Panc1 (cell line): Measurements from ENCODE around the gene CCDC127. TPM values are rescaled to one million over a fixed set of nuclear protein-coding genes. Genes with fewer than 3 reads are reported as not detected.

Source experiments
- ATAC-seq: fragments of 200-7000 bp; cut with Tn5 transposase; 2 replicates; pipeline ENCODE4 v1.9.1; 2020; ENCODE audit warnings: mild to moderate bottlenecking, moderate library complexity
- BruUV-seq: library from RNA; stranded (reverse); fragments of 400-500 nt; replicated peaks from 2 replicates; lab custom pipeline; 2021; lab: Mats Ljungman, UMichigan
- CTCF ChIA-PET: fragments of 300-600 bp; sonication (Branson Sonifier 250); formaldehyde crosslinking; loops from one replicate; lab custom pipeline; 2022; ENCODE audit warnings: antibody characterized with exemption; lab: Charles Lee
- POLR2A ChIA-PET: fragments of 300-600 bp; sonication (Branson Sonifier 250); formaldehyde crosslinking; loops from one replicate; lab custom pipeline; 2022; ENCODE audit warnings: antibody characterized with exemption; lab: Charles Lee
- DNase-seq: peaks from one replicate; pipeline ENCODE4 v3.0.0-alpha.2; 2010; ENCODE audit warnings: low read depth, low spot score
- H3K27ac ChIP-seq: 2 replicates; pipeline ENCODE4 v1.5.1; 2011; ENCODE audit warnings: mild to moderate bottlenecking, low read length, inconsistent platforms
- H3K27me3 ChIP-seq: fragments of 200-500 bp; sonication (Bioruptor generic); 2 replicates; pipeline ENCODE4 v1.6.0; 2014; ENCODE audit warnings: low read length, inconsistent platforms; ENCODE audit not compliant: control insufficient read depth, insufficient read depth
- H3K36me3 ChIP-seq: fragments of 200-500 bp; sonication (Bioruptor generic); 2 replicates; pipeline ENCODE4 v1.5.1; 2014; ENCODE audit warnings: inconsistent platforms, mild to moderate bottlenecking, low read length, moderate library complexity; ENCODE audit not compliant: control insufficient read depth, insufficient read depth
- H3K4me1 ChIP-seq: 2 replicates; pipeline ENCODE4 v1.5.1; 2011; ENCODE audit warnings: inconsistent platforms, mild to moderate bottlenecking, low read length, moderate library complexity; ENCODE audit not compliant: control insufficient read depth, insufficient read depth
- H3K4me3 ChIP-seq, 2 experiments: 2 replicates each; pipeline ENCODE4 v1.5.1; 2011 to 2012; ENCODE audit warnings: low read depth in 2 of 2, low read length in 2 of 2, mild to moderate bottlenecking in 2 of 2, inconsistent platforms in 1 of 2, moderate library complexity in 1 of 2
- H3K9me3 ChIP-seq: fragments of 200-500 bp; sonication (Bioruptor generic); 2 replicates; pipeline ENCODE4 v1.5.1; 2014; ENCODE audit warnings: low read depth, mild to moderate bottlenecking, inconsistent platforms, low read length, moderate library complexity; ENCODE audit not compliant: control insufficient read depth, insufficient read depth
- POLR2AphosphoS5 ChIP-seq: IDR thresholded peaks from 2 replicates; pipeline ENCODE4 v1.6.1; 2012; ENCODE audit warnings: mild to moderate bottlenecking, low read depth, low read length, moderate library complexity
- SIN3A ChIP-seq: IDR thresholded peaks from 2 replicates; pipeline ENCODE4 v1.6.1; 2012; ENCODE audit warnings: low read depth, mild to moderate bottlenecking, low read length, moderate library complexity, borderline replicate concordance; ENCODE audit not compliant: insufficient read depth
- TCF7L2 ChIP-seq: IDR thresholded peaks from 2 replicates; pipeline ENCODE4 v1.6.1; 2011; ENCODE audit warnings: mild to moderate bottlenecking, low read depth, low read length, inconsistent platforms
- in situ Hi-C: cut with HindIII; loops from 2 replicates; pipeline ENCODE4 v1.10.0; 2016; ENCODE audit warnings: low sequenced_read_pairs, low pct_unique_long_range_greater_than_20kb
- intact Hi-C: fragments of 100-400 bp; cut with micrococcal nuclease; formaldehyde crosslinking; loops from one replicate; pipeline ENCODE4 v1.10.0; 2022; ENCODE audit not compliant: unreplicated experiment
- total RNA-seq: library from RNA; stranded (reverse); gene quantifications from one replicate; pipeline ENCODE4 v1.2.1, GENCODE V29; 2021; ENCODE audit not compliant: unreplicated experiment
- TF ChIP-seq, protein P1 (sequence below), 2 experiments: IDR thresholded peaks; 2 replicates each; pipeline ENCODE4 v1.6.1; 2011 to 2012; ENCODE audit warnings: low read depth in 2 of 2, control low read depth in 1 of 2, low read length in 1 of 2, mild to moderate bottlenecking in 1 of 2, moderate library complexity in 1 of 2; ENCODE audit not compliant: insufficient read depth in 1 of 2
- TF ChIP-seq, protein P2 (sequence below): fragments of 450-650 bp; IDR thresholded peaks from 2 replicates; pipeline ENCODE4 v1.5.1; 2017; ENCODE audit warnings: mild to moderate bottlenecking

CCDC127 gene
- total RNA-seq, 1 experiment from 2014 or later: 8.1 TPM

DNA sequence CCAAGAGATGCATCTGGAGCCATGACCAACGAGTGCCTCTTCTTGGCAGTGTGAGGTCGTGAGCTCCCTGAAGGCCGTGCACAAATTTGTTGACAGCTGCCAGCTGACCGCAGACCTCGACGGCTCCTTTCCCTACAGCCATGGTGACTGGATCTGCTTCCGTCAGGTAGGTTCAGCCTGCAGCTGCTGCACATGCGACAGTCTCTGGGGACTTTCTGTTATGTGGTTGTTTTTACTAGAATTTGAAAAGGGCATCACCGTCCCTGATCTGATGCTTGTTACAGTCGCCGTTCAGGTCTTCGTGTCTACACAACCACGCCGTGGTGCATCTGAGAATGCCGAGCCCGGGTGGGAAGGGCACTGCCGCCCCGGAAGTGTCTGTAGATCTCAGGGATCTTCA lies 63.1 kb downstream of the CCDC127 start:
- no peaks in the 10 kb centered on the region for H3K36me3 ChIP-seq
- no TSS peak for BruUV-seq
- H3K27me3 ChIP-seq: no peaks in the 10 kb centered on the region
- ChIA-PET POLR2A (no interaction called here), CTCF (no interaction called here)
- H3K4me1 ChIP-seq: no peaks in the 10 kb centered on the region; the same call in 1 of the 2 replicates
- no peak for ATAC-seq
- in situ Hi-C loops (no loop called here), intact Hi-C loops (no loop called here)
- TF ChIP-seq, protein P1, sequence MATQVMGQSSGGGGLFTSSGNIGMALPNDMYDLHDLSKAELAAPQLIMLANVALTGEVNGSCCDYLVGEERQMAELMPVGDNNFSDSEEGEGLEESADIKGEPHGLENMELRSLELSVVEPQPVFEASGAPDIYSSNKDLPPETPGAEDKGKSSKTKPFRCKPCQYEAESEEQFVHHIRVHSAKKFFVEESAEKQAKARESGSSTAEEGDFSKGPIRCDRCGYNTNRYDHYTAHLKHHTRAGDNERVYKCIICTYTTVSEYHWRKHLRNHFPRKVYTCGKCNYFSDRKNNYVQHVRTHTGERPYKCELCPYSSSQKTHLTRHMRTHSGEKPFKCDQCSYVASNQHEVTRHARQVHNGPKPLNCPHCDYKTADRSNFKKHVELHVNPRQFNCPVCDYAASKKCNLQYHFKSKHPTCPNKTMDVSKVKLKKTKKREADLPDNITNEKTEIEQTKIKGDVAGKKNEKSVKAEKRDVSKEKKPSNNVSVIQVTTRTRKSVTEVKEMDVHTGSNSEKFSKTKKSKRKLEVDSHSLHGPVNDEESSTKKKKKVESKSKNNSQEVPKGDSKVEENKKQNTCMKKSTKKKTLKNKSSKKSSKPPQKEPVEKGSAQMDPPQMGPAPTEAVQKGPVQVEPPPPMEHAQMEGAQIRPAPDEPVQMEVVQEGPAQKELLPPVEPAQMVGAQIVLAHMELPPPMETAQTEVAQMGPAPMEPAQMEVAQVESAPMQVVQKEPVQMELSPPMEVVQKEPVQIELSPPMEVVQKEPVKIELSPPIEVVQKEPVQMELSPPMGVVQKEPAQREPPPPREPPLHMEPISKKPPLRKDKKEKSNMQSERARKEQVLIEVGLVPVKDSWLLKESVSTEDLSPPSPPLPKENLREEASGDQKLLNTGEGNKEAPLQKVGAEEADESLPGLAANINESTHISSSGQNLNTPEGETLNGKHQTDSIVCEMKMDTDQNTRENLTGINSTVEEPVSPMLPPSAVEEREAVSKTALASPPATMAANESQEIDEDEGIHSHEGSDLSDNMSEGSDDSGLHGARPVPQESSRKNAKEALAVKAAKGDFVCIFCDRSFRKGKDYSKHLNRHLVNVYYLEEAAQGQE (IDR thresholded peaks at IDR 0.05; ENCODE audit: insufficient read depth in 1 of 2, low read depth in 2 of 2, low read length in 1 of 2): no peak
- TF ChIP-seq, protein P2, sequence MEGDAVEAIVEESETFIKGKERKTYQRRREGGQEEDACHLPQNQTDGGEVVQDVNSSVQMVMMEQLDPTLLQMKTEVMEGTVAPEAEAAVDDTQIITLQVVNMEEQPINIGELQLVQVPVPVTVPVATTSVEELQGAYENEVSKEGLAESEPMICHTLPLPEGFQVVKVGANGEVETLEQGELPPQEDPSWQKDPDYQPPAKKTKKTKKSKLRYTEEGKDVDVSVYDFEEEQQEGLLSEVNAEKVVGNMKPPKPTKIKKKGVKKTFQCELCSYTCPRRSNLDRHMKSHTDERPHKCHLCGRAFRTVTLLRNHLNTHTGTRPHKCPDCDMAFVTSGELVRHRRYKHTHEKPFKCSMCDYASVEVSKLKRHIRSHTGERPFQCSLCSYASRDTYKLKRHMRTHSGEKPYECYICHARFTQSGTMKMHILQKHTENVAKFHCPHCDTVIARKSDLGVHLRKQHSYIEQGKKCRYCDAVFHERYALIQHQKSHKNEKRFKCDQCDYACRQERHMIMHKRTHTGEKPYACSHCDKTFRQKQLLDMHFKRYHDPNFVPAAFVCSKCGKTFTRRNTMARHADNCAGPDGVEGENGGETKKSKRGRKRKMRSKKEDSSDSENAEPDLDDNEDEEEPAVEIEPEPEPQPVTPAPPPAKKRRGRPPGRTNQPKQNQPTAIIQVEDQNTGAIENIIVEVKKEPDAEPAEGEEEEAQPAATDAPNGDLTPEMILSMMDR: no peak
- TF ChIP-seq SIN3A: no peak
- TF ChIP-seq TCF7L2: no peak
- no peak for TF ChIP-seq POLR2AphosphoS5
- DNase-seq: no peak
- H3K4me3 ChIP-seq: no peak overlapping the region
- H3K27ac ChIP-seq: no peak overlapping the region
- no peaks in the 10 kb centered on the region for H3K9me3 ChIP-seq

DNA sequence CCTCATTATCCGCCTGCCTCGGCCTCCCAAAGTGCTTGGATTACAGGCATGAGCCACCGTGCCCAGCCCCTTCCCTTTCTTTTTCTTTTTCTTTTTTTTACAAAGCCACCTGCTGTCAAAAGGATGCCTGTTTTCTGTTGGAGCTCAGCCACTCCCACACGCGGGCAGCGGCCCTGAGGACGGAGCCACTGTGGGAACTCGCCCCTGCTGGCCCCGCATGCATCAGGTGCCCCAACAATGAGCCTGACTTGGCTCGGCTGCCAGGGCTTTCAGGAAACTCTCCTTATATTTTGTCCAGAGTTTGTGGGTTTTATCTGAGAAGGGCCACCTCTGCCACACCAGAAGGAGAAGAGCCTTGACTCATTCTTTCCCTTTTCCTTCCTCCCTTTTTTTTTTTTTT lies 63.7 kb downstream of the CCDC127 start:
- intact Hi-C loops: no loop called here
- CTCF ChIA-PET: no interaction called here
- Histone ChIP-seq H3K36me3 (no peaks in the 10 kb centered on the region), H3K27ac (no peak overlapping the region), H3K27me3 (no peaks in the 10 kb centered on the region), H3K9me3 (no peaks in the 10 kb centered on the region), H3K4me3 (no peak overlapping the region), H3K4me1 (no peaks in the 10 kb centered on the region; the same call in 1 of the 2 replicates)
- in situ Hi-C loops: no loop called here
- TF ChIP-seq, protein P2: no peak
- BruUV-seq: no TSS peak
- POLR2A ChIA-PET: no interaction called here
- ATAC-seq (no peak), DNase-seq (no peak)

DNA sequence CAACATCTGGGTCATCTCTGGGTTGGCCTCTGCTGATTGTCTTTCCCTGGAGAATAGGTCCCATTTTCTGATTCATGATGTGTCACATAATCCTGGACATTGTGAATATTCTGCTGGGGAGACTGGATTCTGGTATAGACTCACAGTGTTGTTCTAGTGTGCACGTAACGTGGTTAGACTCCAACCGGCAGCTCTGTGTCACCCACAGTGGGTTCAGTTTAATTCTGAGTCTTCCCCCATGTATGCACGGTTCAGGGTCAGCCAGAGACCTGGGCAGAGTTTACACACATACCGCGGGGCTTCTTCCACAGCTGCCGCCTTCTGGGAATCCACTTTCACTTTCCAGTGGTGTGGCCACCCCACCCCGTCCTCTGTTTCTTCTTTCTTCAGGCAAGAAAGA lies 64.7 kb downstream of the CCDC127 start:
- intact Hi-C loops: no loop called here
- DNase-seq: no peak
- Histone ChIP-seq H3K9me3 (no peaks in the 10 kb centered on the region), H3K27ac (no peak overlapping the region), H3K4me1 (no peaks in the 10 kb centered on the region; the same call in 1 of the 2 replicates), H3K27me3 (no peaks in the 10 kb centered on the region), H3K4me3 (no peak overlapping the region), H3K36me3 (no peaks in the 10 kb centered on the region)
- BruUV-seq: no TSS peak
- TF ChIP-seq, protein P1 (IDR thresholded peaks at IDR 0.05; ENCODE audit: insufficient read depth in 1 of 2, low read depth in 2 of 2, low read length in 1 of 2): no peak
- no peak for TF ChIP-seq POLR2AphosphoS5
- no peak for TF ChIP-seq SIN3A
- TF ChIP-seq, protein P2: no peak
- no peak for TF ChIP-seq TCF7L2
- POLR2A ChIA-PET: no interaction called here
- in situ Hi-C loops: no loop called here
- ATAC-seq: no peak
- CTCF ChIA-PET: no interaction called here
